ENCODE results near the gene IPO11.

IPO11 gene

DNA sequence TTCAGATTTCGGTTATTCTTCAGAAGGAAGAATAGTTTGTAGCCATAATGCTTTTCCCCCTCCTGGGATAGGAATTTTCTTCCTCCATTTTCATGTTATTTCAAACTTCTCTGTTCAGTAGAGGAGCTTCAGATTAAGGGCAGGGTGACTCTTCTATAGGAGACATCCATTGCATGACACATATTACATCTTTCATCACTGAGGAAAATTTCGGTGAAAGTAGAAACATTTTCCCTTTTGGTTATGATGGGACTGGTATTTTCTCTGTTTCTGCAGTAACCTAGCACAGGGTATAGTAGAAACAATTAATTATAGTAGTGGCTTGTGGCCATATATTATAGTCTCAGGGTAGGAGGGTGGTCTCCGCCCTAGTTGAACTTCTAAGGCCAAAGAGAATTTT is 1.1 kb downstream of the IPO11 start:
- H3K27me3 Mint-ChIP-seq: peaks cover 3% of the 10 kb centered on the region
- peaks cover 16% of the 10 kb centered on the region for H3K4me1 Mint-ChIP-seq (ENCODE audit: low read depth)
- no peaks in the 10 kb centered on the region for H3K9me3 Mint-ChIP-seq
- intact Hi-C loops (cut with micrococcal nuclease): no loop called here
- H3K4me3 Mint-ChIP-seq: peak overlapping the region; percentile 91
- H3K36me3 Mint-ChIP-seq (ENCODE audit: low read depth): peaks cover 16% of the 10 kb centered on the region
- H3K27ac Mint-ChIP-seq: peak overlapping the region; percentile 88

DNA sequence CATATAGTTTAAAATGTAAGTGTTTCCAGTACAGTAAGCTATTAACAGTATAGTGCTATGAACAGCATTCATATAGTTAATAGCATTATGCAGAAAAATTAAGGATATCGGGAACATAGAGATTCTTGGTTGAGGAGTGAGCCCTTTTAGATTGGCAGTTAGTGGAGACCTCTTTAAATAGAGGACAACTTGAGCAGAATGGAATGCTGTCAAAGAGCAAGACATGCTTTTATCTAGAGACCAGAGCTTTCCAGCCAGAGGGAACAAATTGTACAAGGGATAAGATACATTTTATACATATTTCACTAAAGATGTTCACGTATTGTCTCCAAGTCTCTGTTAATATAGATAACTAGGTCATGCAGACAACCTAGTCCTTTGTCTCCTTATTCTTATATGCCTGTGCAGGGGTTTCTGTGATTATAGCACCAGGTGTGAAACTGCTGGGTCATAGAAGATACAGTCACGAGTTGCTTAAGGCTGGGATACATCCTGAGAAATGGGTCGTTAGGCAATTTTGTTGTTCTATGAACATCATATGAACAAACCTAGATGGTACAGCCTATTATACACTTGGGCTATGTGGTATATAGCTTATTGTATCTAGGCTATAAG is 6.0 kb downstream of the IPO11 start:
- H3K36me3 Mint-ChIP-seq (ENCODE audit: low read depth): peaks cover 10% of the 10 kb centered on the region
- intact Hi-C loops (cut with micrococcal nuclease): no loop called here
- H3K27ac Mint-ChIP-seq: no peak overlapping the region
- H3K4me3 Mint-ChIP-seq: no peak overlapping the region
- no peaks in the 10 kb centered on the region for H3K9me3 Mint-ChIP-seq
- H3K4me1 Mint-ChIP-seq (ENCODE audit: low read depth): peaks cover 12% of the 10 kb centered on the region
- no peaks in the 10 kb centered on the region for H3K27me3 Mint-ChIP-seq

DNA sequence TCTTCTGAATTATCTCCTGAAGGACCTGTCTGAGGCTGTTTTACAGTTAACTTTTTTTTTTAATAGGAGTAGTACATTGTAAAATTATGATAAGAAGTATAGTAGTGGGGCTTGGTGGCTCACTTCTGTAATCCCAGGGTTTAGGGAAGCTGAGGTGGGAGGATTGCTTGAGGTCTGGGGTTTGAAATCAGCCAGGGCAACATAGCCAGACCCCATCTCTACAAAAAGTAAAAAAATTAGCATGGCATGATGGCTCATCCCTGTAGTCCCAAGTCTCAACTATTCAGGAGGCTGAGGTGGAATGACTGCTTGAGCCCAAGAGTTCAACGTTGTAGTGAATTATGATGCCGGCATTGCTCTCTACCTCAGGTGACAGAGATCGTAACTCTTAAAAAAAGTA is 7.0 kb downstream of the IPO11 start:
- Mint-ChIP-seq H3K27me3 (no peaks in the 10 kb centered on the region), H3K36me3 (ENCODE audit: low read depth) (peaks cover 16% of the 10 kb centered on the region), H3K9me3 (no peaks in the 10 kb centered on the region), H3K27ac (no peak overlapping the region), H3K4me3 (no peak overlapping the region), H3K4me1 (ENCODE audit: low read depth) (peaks cover 10% of the 10 kb centered on the region)
- intact Hi-C loops (cut with micrococcal nuclease): loop anchor here (10.0 kb wide), 1 partner anchor 145 kb away; no protein-coding TSS in a partner anchor

DNA sequence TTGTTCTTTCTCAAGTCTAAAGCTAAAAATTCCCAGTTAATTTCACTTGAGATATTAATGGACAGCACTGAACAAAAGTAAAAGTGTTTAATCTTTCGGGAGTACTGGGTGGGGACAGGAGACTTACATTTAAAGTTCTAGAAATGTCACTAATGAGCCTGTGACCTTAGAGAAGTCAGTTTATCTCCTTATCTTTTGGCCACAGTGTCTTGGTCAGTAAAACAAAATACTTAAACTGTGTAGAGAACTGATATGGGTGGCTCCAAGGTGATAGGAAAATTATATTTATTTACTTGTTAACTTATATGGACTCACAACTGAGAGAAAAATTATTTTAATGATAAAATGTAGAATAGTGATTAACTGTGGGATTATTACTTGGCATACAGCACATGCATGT is 8.9 kb downstream of the IPO11 start:
- no peak overlapping the region for H3K4me3 Mint-ChIP-seq
- H3K4me1 Mint-ChIP-seq (ENCODE audit: low read depth): no peaks in the 10 kb centered on the region
- H3K36me3 Mint-ChIP-seq (ENCODE audit: low read depth): peaks cover 16% of the 10 kb centered on the region
- no peak overlapping the region for H3K27ac Mint-ChIP-seq
- no peaks in the 10 kb centered on the region for H3K9me3 Mint-ChIP-seq
- H3K27me3 Mint-ChIP-seq: no peaks in the 10 kb centered on the region
- intact Hi-C loops (cut with micrococcal nuclease): loop anchor here (10.0 kb wide), 1 partner anchor 143 kb away; no protein-coding TSS in a partner anchor

DNA sequence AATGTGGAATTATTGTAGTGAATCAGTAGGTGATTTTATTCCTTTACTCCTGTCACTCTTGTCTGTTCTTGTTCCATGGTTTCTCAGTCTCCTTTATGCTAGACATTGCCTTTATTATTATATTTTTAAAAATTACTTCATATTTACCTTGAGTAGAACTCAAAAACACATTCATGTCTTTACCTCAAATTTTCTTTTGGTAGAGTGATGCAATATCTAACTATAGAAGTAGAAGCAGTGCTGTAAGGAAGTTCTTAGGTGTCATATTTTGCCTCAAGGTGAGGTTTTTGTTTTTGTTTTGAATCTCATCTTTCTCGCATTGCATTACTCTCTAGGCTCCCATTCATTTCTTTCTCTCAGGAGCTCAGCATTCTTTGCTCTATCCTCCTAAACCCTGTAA is 12.2 kb downstream of the IPO11 start:
- H3K4me1 Mint-ChIP-seq (ENCODE audit: low read depth): no peaks in the 10 kb centered on the region
- H3K4me3 Mint-ChIP-seq: no peak overlapping the region
- peaks cover 6% of the 10 kb centered on the region for H3K36me3 Mint-ChIP-seq (ENCODE audit: low read depth)
- H3K27ac Mint-ChIP-seq: no peak overlapping the region
- no peaks in the 10 kb centered on the region for H3K27me3 Mint-ChIP-seq
- intact Hi-C loops (cut with micrococcal nuclease): loop anchor here (10.0 kb wide), 1 partner anchor 140 kb away; no protein-coding TSS in a partner anchor
- no peaks in the 10 kb centered on the region for H3K9me3 Mint-ChIP-seq

DNA sequence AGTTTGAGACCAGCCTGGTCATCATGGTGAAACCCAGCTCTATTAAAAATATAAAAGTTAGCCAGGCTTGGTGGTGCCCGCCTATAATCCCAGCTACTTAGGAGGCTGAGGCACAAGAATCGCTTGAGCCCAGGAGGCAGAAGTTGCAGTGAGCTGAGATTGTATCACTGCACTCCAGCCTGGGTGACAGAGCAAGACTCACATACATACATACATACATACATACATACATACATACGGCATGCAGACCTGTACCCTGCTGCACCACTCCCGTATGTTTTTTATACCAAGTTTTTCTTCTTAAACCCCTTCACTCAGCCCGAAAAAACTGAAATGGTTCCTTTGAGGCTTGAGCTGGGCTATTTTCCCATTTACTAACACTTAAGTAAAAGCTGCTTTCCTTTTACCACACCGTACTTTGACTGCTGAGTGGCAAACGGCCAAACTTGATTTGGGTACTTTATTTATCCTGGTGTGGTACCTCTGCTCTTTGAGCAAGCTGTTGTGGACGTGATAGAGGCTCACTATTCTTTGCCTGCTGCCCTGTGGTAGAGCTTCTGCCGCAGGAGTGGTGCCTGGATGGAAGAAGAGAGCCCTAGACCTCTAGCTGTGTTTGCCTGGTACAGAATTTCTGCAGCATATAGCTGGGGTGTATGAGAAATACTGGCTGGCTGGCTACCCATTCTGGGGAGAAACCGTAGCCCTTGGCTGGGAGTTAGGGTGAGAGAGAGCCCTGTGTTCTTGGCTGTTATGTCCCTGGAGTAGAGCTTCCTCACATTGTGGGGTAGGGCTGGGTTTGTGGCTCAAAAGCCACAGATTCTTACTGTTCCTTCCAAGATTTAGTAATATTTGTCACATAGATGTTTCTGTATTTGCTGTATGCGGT is 19.4 kb downstream of the IPO11 start:
- H3K4me3 Mint-ChIP-seq: no peak overlapping the region
- peak overlapping the region; percentile 40 for H3K27ac Mint-ChIP-seq

DNA sequence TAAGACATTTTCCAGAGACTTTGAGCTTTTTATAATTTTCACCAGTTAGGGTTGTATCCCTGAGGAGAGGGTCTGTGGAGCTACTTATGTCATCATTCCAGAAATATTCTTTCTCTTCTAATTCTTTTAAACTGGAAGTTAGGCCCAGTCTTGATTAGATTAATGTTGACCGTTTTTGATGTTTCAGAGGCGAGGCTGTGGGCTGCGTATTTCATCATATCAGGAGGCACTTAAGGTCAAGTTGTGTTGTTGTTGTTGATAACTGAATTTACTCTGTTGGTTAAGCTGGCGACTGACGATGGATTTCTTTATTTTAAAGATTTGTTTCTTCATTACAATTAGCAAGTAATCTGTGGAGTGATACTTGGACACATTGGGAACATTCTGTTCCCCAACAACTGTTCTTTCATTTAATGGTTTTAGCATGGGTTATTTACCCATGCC is 20.1 kb downstream of the IPO11 start:
- Mint-ChIP-seq H3K4me3 (no peak overlapping the region), H3K9me3 (no peaks in the 10 kb centered on the region), H3K27me3 (no peaks in the 10 kb centered on the region), H3K36me3 (ENCODE audit: low read depth) (no peaks in the 10 kb centered on the region), H3K4me1 (ENCODE audit: low read depth) (peaks cover 33% of the 10 kb centered on the region), H3K27ac (peak overlapping the region; percentile 40)
- intact Hi-C loops (cut with micrococcal nuclease): no loop called here

More for the DNA sequence above, 19.4 kb downstream of the IPO11 start:
- Mint-ChIP-seq H3K36me3 (ENCODE audit: low read depth) (no peaks in the 10 kb centered on the region), H3K4me1 (ENCODE audit: low read depth) (peaks cover 33% of the 10 kb centered on the region), H3K9me3 (no peaks in the 10 kb centered on the region), H3K27me3 (no peaks in the 10 kb centered on the region)
- intact Hi-C loops (cut with micrococcal nuclease): no loop called here

DNA sequence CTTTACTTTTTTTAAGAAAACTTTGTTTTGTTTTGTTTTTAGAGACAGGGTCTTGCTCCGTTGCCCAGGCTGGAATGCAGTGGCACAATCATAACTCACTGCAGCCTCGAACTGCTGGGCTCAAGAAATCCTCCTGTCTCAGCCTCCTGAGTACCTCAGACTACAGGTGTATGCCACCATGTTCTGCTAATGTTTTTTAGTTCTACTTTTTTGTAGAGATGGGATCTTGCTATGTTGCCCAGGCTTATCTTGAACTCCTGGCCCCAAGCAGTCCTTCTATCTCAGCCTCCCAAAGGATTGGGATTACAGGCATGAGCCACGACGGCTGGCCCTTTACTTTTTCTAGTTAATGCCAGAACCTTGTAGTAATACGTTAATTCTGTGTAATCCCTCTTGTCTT is 36.0 kb downstream of the IPO11 start:
- H3K4me1 Mint-ChIP-seq (ENCODE audit: low read depth): no peaks in the 10 kb centered on the region
- no peak overlapping the region for H3K4me3 Mint-ChIP-seq
- no peak overlapping the region for H3K27ac Mint-ChIP-seq
- no peaks in the 10 kb centered on the region for H3K27me3 Mint-ChIP-seq
- intact Hi-C loops (cut with micrococcal nuclease): loop anchor here (10.0 kb wide), 1 partner anchor 1516 kb away; the partner anchor contains the start of gene HTR1A
- no peaks in the 10 kb centered on the region for H3K9me3 Mint-ChIP-seq
- peaks cover 39% of the 10 kb centered on the region for H3K36me3 Mint-ChIP-seq (ENCODE audit: low read depth)

DNA sequence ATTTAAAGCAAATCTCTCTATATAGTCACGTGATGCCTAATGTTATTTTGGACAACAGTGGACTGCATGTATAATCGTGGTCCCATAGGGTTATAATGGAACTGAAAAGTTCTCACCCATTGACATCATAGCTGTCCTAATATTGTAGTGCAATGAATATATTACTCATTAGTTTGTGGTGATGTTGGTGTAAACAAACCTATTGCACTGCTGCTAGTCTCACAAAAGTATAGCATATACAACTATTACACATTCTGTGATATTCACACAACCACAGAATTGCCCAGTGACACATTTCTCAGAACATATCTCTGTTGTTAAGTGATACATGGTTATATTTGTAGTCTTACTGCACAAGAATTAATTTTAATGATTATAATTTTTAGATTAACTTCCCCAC is 37.7 kb downstream of the IPO11 start:
- H3K27ac Mint-ChIP-seq: no peak overlapping the region
- H3K4me1 Mint-ChIP-seq (ENCODE audit: low read depth): no peaks in the 10 kb centered on the region
- H3K36me3 Mint-ChIP-seq (ENCODE audit: low read depth): peaks cover 43% of the 10 kb centered on the region
- H3K27me3 Mint-ChIP-seq: no peaks in the 10 kb centered on the region
- intact Hi-C loops (cut with micrococcal nuclease): no loop called here
- no peaks in the 10 kb centered on the region for H3K9me3 Mint-ChIP-seq
- H3K4me3 Mint-ChIP-seq: no peak overlapping the region

DNA sequence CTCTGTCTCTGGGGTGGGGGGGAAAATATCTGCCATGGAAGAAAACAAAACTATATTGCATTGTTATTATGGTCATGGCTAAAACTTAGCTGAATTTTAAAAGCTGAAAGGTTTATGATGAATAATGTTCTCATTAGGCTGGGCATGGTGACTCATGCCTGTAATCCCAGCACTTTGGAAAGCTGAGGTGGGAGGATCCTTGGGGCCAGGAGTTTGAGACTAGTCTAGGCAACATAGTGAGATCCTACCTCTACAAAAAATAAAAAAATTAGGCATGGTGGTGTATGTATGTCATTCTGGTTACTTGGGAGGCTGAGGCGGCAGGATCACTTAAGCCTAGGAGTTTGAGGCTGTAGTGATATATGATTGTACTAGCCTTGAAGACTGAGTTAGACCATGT is 44.5 kb downstream of the IPO11 start:
- peaks cover 27% of the 10 kb centered on the region for H3K36me3 Mint-ChIP-seq (ENCODE audit: low read depth)
- H3K27me3 Mint-ChIP-seq: no peaks in the 10 kb centered on the region
- no peaks in the 10 kb centered on the region for H3K4me1 Mint-ChIP-seq (ENCODE audit: low read depth)
- H3K9me3 Mint-ChIP-seq: no peaks in the 10 kb centered on the region
- no peak overlapping the region for H3K4me3 Mint-ChIP-seq
- intact Hi-C loops (cut with micrococcal nuclease): no loop called here
- H3K27ac Mint-ChIP-seq: no peak overlapping the region

DNA sequence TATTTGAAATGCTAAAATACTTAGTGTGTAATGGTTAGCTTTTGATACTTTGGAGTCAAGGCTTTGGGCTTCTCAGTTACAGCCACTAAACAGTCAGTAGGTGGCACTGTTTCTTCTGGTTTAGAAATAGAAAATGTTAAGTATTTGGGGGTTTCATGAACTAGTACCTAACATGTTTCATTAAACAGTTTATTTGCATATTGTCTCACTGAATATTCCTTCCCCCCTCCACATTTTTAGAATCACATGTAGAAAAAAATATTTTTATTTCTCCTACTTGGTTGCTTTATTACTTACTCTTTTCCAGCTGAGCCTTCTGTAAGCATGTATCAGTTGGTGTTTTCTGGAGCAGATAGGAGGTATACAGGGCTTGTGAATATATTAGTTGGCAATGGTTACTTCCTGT is 48.0 kb downstream of the IPO11 start:
- Mint-ChIP-seq H3K36me3 (ENCODE audit: low read depth) (peaks cover 10% of the 10 kb centered on the region), H3K27ac (no peak overlapping the region), H3K27me3 (no peaks in the 10 kb centered on the region), H3K4me1 (ENCODE audit: low read depth) (no peaks in the 10 kb centered on the region), H3K4me3 (no peak overlapping the region), H3K9me3 (no peaks in the 10 kb centered on the region)
- intact Hi-C loops (cut with micrococcal nuclease): loop anchor here (1.0 kb wide), 1 partner anchor 318 kb away; no protein-coding TSS in a partner anchor

DNA sequence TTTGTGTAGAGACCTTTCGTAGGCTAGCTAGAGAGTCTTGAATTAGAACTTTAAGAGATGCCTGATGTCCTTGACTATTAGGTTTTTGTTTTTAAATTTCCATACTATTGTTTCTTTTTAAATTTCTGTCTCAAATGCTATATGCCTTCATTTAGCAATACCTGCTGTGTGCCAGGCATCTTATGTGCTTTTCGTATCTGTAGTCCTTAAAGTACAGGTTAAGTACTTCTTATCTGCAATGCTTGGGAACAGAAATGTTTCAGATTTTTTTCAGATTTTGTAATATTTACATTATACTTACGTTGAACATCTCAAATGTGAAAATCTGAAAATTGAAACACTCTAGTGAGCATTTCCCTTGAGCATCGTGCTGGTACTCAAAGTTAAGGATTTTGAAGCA is 49.0 kb downstream of the IPO11 start:
- no peak overlapping the region for H3K27ac Mint-ChIP-seq
- H3K36me3 Mint-ChIP-seq (ENCODE audit: low read depth): peaks cover 10% of the 10 kb centered on the region
- no peaks in the 10 kb centered on the region for H3K4me1 Mint-ChIP-seq (ENCODE audit: low read depth)
- no peaks in the 10 kb centered on the region for H3K9me3 Mint-ChIP-seq
- no peak overlapping the region for H3K4me3 Mint-ChIP-seq
- intact Hi-C loops (cut with micrococcal nuclease): no loop called here
- no peaks in the 10 kb centered on the region for H3K27me3 Mint-ChIP-seq

DNA sequence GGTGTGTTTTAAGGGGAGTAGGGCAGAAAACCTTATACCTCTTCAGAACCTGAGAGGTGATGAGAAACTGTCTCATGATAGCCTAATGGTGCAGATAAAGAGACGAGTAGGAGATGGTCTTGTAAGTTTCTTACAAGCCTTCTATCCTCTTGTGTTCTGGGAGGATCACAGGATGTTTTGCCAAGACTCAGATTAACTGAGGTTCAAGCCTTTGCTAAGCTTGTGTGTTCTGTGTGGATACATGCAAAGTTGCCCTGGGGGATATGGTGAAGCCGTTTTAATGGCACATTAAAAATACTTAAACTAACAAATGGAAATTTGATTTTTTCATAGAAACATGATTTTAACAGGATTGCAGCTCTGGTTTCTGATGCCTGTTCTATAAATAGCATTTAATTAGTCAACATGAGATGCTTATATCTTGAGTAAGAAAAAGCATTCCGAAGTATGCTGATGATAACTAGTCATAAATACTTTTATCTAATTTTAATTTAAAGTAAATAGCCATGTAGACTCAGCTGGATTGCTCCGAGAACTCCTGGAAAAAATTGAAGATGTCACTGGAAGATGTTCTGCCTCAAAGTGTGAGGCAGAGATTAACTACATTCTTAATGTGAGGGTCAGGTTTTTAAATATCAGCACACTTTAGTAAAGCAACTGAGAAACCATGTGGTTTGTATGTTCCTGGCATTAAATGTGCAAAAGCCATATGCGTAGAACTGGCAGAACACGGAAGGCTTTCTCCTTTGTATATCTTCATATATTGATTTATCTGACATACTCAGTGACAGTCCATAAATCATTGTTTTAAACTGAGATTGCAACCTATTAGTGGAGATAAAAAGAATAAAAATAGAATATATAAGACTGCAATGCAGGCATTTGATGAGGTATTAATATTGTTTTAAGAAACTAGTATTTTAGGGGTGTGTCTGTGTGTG is 53.7 kb downstream of the IPO11 start:
- Mint-ChIP-seq H3K4me1 (ENCODE audit: low read depth) (no peaks in the 10 kb centered on the region), H3K36me3 (ENCODE audit: low read depth) (peaks cover 31% of the 10 kb centered on the region), H3K4me3 (no peak overlapping the region), H3K27ac (no peak overlapping the region), H3K9me3 (no peaks in the 10 kb centered on the region), H3K27me3 (no peaks in the 10 kb centered on the region)
- intact Hi-C loops (cut with micrococcal nuclease): no loop called here

Measured in dendritic cell treated with granulocyte-macrophage colony-stimulating factor and Interleukin-4, amounts not matched to agents 40 ng/mL and 50 ng/mL, for 4 days (primary cell).